Adrenal gland (tissue), 12 donors: ENCODE data around the gene IMP4. TPM values are rescaled to one million over a fixed set of nuclear protein-coding genes. Genes with fewer than 3 reads are reported as not detected.

Source experiments
- DNase-seq, 7 donors: peaks; one replicate each; pipeline ENCODE4 v3.0.0-alpha.2; 2019 to 2020
- H3K27ac ChIP-seq, 5 donors: fragments of 200-600 bp; sonication (generic) in 4 of 5; 1 replicate in 3 of 5; 2 replicates in 2 of 5; pipeline versions ENCODE4 v1.5.1 to v1.8.0; 2016 to 2020; ENCODE audit warnings: mild to moderate bottlenecking in 1 of 5
- H3K27me3 ChIP-seq: fragments of 200-600 bp; 2 replicates; pipeline ENCODE4 v1.8.0; 2021
- H3K36me3 ChIP-seq, 2 donors: fragments of 200-600 bp; replicated peaks in 1 of 2; 1 replicate in 1 of 2; 2 replicates in 1 of 2; pipeline versions ENCODE4 v1.5.1 to v1.8.0; 2018 to 2022
- H3K4me1 ChIP-seq, 2 donors: fragments of 200-600 bp; replicated peaks in 1 of 2; 1 replicate in 1 of 2; 2 replicates in 1 of 2; pipeline versions ENCODE4 v1.5.1 to v1.8.0; 2018 to 2021
- H3K4me3 ChIP-seq, 4 donors: fragments of 200-600 bp; sonication (generic) in 3 of 4; one replicate each; pipeline ENCODE4 v1.5.1; 2016 to 2018
- H3K9me3 ChIP-seq, 3 donors: fragments of 200-600 bp; sonication (generic) in 1 of 3; replicated peaks in 1 of 3; 1 replicate in 2 of 3; 2 replicates in 1 of 3; pipeline versions ENCODE4 v1.5.1 to v1.8.0; 2016 to 2021
- POLR2A ChIP-seq, 2 donors: fragments of 450-650 bp; IDR thresholded peaks; one replicate each; pipeline ENCODE4 v1.6.1; 2017; ENCODE audit warnings: antibody characterized with exemption in 2 of 2, mild to moderate bottlenecking in 2 of 2, moderate library complexity in 1 of 2
- WGBS, 4 donors: extraction: QIAGEN DNeasy Blood & Tissue Kit in 2 of 4; methylation state at CpG; one replicate each; pipeline versions ENCODE4 v1.1.5 to v1.1.7; 2013 to 2017; 5-methylcytosine and 5-hydroxymethylcytosine counted together
- intact Hi-C, 2 donors: fragments of 100-400 bp; cut with DNase I; formaldehyde crosslinking; loops; one replicate each; pipeline versions ENCODE4 v1.14.1 to v1.15.0; 2022 to 2023
- polyA plus RNA-seq, 3 donors: library from polyadenylated mRNA; stranded (reverse); fragments of 200-250 nt in 2 of 3; fragments of 350-450 nt in 1 of 3; fragmentation: Illumina TruSeq in 1 of 3; extraction: RNeasy Lipid Tissue Mini Kit (QIAGEN cat#74804) in 1 of 3; gene quantifications; one replicate each; pipeline ENCODE4 v1.2.3, GENCODE V29; 2013 to 2014
- total RNA-seq, 9 donors: library from RNA; depleted of rRNA in 4 of 9; stranded (reverse); fragments of >200 nt in 4 of 9; fragments of 120-200 nt in 1 of 9; fragmentation: NEBNext Ultra II Directional in 1 of 9; extraction: Animal tissue kit (Norgen Biotek cat#: 25700) in 1 of 9; gene quantifications; one replicate each; pipeline versions ENCODE4 v1.1.0 to v1.2.4, GENCODE V29; 2013 to 2023
- TF ChIP-seq, protein P1 (sequence below), 6 experiments: fragments of 450-650 bp in 4 of 6; fragments of 200-600 bp in 2 of 6; sonication (generic) in 1 of 6; IDR thresholded peaks; 1 replicate in 5 of 6; 2 replicates in 1 of 6; pipeline versions ENCODE4 v1.5.1 to v1.8.0; 2016 to 2021; ENCODE audit warnings: antibody characterized with exemption in 6 of 6, mild to moderate bottlenecking in 2 of 6, moderate library complexity in 1 of 6
- donor health status: healthy with polysubstance abuse.
- donor health status: Bipolar disorder and iron deficiency.
- donor health status: DM: yes; HTN: yes; CAD: no.
- donor health status: DM: no; HTN: no; CAD: no.
- donor health status: DM: no; HTN: no; CAD: no.
- donor health status: DM: yes; HTN: yes; CAD: no.

Gene IMP4
- total and polyA plus RNA-seq, 12 donors, result 55.8 to 141 (median 85.9) TPM

DNA sequence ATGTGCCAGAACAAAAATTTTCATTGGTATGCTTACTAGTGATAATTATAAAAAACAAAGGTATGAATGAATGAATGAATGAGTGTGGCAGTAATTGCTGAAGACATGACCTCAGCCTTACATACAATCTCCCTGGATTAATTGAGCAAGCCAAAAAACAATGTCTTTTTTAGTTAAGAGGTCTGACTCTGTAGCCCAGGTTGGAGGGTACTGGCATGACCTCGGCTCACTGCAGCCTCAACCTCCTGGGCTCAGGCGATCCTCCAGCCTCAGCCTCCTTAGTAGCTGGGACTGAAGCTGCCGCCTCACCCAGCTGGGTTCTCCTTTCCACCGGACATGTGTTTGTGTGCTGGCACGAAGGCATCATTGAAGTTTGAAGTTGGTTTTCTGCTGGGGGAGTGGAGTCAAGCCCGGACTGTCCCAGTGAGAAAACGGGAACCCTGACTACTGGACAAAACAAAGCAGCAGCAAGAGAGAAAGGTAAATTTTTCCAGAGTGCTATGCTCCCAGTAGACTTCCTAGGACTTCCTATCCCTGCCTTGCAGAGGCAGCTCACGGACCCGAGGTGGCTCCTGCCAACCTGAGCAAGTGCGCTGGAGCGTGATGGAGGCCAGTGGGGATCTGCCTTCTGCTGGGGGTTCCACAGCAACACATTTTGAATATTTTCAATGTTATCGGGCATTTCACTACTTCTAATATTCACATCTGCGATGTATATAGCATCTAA lies 6.4 kb upstream of the IMP4 start:
- H3K36me3 ChIP-seq, result peaks cover 0 to 16% of the 10 kb centered on the region in 2 donors
- no peak overlapping the region for H3K27ac ChIP-seq
- H3K4me1 ChIP-seq, result peaks cover 0 to 10% of the 10 kb centered on the region in 2 donors
- intact Hi-C loops, result loop anchor here (10.0 kb wide), 3 partner anchors 152 to 472 kb away; partner anchors contain the start of genes MZT2B (in 1 of the 2) and SMPD4 (in 1 of the 2)
- DNase-seq, result peak in 1 of 7 donors; percentile 45
- WGBS, 4 donors, result 77 to 83% (median 79%) methylated on average over 11 to 13 of the region's 13 CpGs
- H3K27me3 ChIP-seq, result peaks cover 4% of the 10 kb centered on the region
- no peaks in the 10 kb centered on the region for H3K9me3 ChIP-seq
- no peak for TF ChIP-seq POLR2A (IDR thresholded peaks at IDR 0.05)
- TF ChIP-seq, protein P1, sequence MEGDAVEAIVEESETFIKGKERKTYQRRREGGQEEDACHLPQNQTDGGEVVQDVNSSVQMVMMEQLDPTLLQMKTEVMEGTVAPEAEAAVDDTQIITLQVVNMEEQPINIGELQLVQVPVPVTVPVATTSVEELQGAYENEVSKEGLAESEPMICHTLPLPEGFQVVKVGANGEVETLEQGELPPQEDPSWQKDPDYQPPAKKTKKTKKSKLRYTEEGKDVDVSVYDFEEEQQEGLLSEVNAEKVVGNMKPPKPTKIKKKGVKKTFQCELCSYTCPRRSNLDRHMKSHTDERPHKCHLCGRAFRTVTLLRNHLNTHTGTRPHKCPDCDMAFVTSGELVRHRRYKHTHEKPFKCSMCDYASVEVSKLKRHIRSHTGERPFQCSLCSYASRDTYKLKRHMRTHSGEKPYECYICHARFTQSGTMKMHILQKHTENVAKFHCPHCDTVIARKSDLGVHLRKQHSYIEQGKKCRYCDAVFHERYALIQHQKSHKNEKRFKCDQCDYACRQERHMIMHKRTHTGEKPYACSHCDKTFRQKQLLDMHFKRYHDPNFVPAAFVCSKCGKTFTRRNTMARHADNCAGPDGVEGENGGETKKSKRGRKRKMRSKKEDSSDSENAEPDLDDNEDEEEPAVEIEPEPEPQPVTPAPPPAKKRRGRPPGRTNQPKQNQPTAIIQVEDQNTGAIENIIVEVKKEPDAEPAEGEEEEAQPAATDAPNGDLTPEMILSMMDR (IDR thresholded peaks at IDR 0.05), result no peak
- H3K4me3 ChIP-seq, result no peak overlapping the region

DNA sequence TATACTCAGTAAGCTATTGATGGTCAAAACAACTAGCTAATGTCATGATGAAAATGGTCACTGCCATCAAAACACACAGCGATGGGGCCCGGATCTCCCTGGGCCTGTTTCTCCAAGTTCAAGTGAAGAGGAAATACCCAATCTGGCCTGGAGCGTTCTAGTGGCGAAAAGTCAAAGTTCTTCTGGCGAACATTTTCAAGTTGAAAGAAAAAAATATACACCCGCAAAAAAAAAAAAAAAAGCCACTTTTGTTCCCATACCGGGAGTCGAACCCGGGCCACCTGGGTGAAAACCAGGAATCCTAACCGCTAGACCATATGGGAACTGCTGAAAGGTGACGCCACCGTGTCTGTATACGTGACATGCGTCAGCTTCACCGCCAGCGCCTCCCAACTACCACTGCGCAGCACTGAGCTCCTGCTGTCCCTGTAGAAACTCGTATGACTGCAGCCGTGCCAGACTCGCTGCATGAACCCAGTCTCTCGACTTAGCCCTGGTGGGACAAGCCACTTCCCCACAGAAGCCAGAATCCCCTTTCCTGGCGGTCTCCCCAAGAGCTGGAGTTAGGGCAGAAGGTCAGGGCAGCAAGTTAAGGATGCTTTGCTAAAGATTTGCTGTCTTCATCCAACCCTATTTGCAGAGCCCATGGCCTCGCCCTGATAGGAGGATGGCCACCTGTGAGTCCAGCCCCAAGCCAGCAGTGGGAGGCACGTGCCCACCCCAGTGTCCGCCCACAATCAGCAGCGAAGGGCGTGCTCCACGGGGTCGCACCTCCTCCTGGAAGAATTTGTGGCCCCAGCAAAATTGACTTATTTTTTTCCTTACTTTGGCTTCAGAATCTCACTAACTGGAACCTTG lies 5.6 kb upstream of the IMP4 start:
- intact Hi-C loops, result loop anchor here (10.0 kb wide), 3 partner anchors 152 to 472 kb away; partner anchors contain the start of genes MZT2B (in 1 of the 2) and SMPD4 (in 1 of the 2)
- H3K36me3 ChIP-seq, result peaks cover 0 to 16% of the 10 kb centered on the region in 2 donors
- H3K27me3 ChIP-seq, result no peaks in the 10 kb centered on the region
- TF ChIP-seq, protein P1 (IDR thresholded peaks at IDR 0.05), result peak in 1 of 6 experiments; percentile 15
- peak in 1 of 2 donors; percentile 60 for TF ChIP-seq POLR2A (IDR thresholded peaks at IDR 0.05)
- no peaks in the 10 kb centered on the region for H3K9me3 ChIP-seq
- peak; percentile 79 to 97 (median 87) for DNase-seq
- peaks cover 0 to 13% of the 10 kb centered on the region in 2 donors for H3K4me1 ChIP-seq
- 17 to 25% (median 18%) methylated on average over 17 to 29 of the region's 29 CpGs for WGBS, 4 donors
- peak overlapping the region in 4 of 5 donors; percentile 25 to 75 (median 40) for H3K27ac ChIP-seq
- H3K4me3 ChIP-seq, result no peak overlapping the region

DNA sequence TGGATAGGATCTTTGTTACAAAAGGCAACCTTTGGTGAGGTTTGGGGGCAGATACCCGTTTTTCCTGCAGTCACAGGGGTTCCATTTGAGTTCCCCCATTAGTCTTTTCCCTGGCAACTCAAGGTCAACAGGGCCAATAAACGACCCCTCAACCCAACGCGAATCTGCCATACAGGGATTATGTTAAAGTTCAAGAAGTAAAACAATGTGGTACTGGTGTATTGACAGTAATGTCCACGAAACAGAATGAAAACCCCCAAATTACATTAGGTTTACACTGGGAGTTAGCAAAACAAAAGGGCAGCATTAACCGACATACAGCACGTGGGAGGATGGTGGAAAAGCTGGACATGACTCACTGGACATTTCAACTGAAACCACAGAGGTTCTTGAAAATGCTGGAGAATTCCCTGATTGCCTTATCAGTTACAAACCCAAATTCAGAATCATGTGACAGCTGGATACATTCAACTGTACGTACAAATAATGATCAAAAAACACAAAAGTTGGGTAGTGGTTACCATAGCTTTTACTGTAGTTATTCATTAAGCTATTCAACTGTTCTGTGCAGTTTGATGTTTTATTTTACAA lies 4.9 kb upstream of the IMP4 start:
- Histone ChIP-seq H3K27me3 (no peaks in the 10 kb centered on the region), H3K4me1 (peaks cover 0 to 13% of the 10 kb centered on the region in 2 donors), H3K4me3 (no peak overlapping the region), H3K9me3 (no peaks in the 10 kb centered on the region), H3K27ac (peak overlapping the region in 4 of 5 donors; percentile 25 to 75 (median 40)), H3K36me3 (peaks cover 0 to 16% of the 10 kb centered on the region in 2 donors)
- DNase-seq, result no peak
- intact Hi-C loops, result loop anchor here (10.0 kb wide), 3 partner anchors 153 to 473 kb away; partner anchors contain the start of genes MZT2B (in 1 of the 2) and SMPD4 (in 1 of the 2)
- no peak for TF ChIP-seq POLR2A (IDR thresholded peaks at IDR 0.05)
- TF ChIP-seq, protein P1 (IDR thresholded peaks at IDR 0.05), result no peak
- WGBS, 4 donors, result 47 to 59% (median 49%) methylated on average over 8 of the region's 8 CpGs
